NCI-H82 (cell line): Measurements from ENCODE around the gene ASB18.

ENCODE experiments used
- DNase-seq: peaks from one replicate; lab custom pipeline; 2025; lab: John Stamatoyannopoulos, UW

Gene ASB18

GRCh38 chr2:236208019-236208926, 55.9 kb downstream of the ASB18 start:
- no peak for DNase-seq

DNA sequence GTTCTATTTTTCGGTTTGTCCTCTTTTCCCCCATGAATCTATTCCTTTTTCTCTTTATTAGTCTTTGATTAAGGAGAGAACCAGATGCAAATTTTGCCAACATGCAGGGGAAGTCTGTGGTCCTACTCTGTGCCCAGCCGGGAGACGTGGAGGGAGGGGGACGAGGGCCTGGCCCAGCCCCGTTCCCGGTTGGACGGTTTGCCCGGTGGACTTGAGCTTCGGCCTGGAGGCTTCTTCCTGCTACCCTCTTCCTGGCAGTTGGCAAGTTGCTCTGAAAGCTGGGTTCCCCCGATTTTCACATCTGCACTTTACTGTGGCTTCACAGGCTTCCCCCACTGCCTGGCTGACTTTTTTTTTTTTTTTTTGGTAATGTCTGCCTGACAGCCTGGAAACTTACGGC, 56.7 kb downstream of the ASB18 start:
- no peak for DNase-seq

GRCh38 chr2:236205867-236206645, 58.1 kb downstream of the ASB18 start:
- no peak for DNase-seq

DNA sequence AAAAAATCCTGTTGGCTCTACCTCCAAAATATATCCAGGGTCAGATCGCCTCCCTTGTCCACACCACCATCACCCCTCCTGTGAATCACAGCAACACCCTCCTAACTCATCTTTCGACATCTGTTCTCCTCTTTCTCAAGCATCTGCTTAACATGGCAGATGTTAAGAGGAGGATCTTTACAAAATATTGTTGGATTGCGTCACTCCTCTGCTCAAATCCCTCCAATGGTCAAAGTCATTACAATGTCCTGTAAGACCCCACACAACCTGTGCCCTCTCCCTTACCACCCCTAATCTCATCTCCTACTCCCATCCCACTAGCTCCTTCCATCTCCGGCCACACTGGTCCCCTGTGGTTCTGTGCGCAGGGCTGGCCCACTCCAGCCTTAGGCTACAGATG, 59.3 kb downstream of the ASB18 start:
- no peak for DNase-seq

- no peak for DNase-seq
These were observed 63.8 kb downstream of the ASB18 start for GRCh38 chr2:236200378-236200777.

- DNase-seq, result no peak
These were observed 67.8 kb downstream of the ASB18 start for GRCh38 chr2:236196366-236196765.

- DNase-seq, result no peak
These were observed 68.5 kb downstream of the ASB18 start for GRCh38 chr2:236195726-236196125.

DNA sequence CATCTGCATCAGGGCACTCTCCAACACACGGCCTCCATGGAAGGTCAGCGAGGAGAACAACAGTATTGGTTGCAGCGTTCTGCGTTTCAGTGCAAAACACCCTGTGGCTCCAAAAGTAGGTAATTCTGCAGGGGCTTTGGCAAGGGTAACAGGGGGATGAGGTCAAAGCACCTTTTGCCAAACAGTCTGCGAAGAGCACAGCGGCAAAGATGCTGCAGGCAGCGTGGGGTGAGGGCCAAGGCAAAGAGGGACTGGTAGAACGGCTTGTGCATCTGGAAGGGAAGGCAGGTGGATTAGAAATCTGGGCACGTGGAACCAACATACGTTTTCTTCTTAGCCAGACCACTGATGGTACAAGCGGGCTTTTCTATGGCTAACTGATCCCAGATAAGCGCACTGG, 69.4 kb downstream of the ASB18 start:
- no peak for DNase-seq

GRCh38 chr2:236193026-236193425, 71.2 kb downstream of the ASB18 start:
- DNase-seq, result no peak

- no peak for DNase-seq
These were observed 73.5 kb downstream of the ASB18 start for GRCh38 chr2:236190674-236191073.

DNA sequence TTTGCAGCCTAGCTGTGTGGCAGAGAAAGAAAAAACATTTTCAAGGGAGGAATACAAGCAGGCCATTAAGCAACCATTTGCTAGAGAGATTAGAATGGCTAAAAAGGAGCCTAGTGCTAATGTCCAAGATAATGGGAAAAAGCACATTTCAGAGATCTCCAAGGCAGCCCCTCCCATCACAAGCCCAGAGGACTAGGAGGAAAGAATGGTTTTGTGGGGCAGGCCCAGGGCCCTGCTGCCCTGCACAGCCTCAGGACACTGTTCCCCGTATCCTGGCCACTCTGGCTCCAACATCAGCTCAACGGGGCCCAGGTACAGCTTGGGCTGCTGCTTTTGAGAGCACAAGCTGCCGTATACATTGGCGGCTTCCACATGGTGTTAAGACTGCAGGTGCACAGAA, 79.5 kb downstream of the ASB18 start:
- no peak for DNase-seq

GRCh38 chr2:236180831-236181453, 83.3 kb downstream of the ASB18 start:
- DNase-seq, result peak; percentile 87

DNA sequence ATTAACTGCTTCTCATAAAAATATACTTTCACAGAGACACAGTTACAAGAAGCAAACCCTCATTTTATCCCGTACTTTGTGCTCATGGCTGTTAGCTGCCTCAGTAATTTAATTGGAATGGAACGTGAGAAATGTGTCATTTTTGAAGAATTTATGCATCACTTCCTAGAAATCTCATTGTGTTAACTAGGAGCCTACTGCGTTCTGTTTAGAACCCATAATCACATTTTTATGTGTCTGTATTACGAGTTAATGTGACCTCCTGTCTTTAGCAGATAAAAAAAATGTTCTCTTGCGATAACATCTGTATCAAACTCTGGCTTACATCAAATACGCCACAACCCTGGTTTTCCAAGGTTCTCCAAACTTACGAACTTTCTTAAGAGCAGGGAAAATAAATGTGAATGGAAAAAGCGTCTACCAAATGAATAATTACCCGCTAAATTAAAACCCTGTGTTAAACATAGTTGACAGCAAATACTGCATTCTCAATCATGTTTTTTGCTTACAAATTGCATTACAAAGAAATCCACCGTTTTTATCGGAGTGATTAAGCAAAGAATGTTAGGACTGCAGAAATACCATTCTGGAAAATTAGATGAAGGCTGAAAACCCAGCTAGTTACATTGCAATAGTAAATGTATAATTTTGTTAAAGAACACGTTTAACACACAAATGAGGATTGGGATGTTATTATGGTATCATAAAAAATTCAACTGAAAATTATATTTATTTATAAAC, 84.0 kb downstream of the ASB18 start:
- no peak for DNase-seq

- peak; percentile 28 for DNase-seq
These were observed 84.8 kb downstream of the ASB18 start for GRCh38 chr2:236179236-236180075.

GRCh38 chr2:236178890-236179235, 85.3 kb downstream of the ASB18 start:
- no peak for DNase-seq

GRCh38 chr2:236177967-236178889, 86.0 kb downstream of the ASB18 start:
- peak; percentile 87 for DNase-seq

DNA sequence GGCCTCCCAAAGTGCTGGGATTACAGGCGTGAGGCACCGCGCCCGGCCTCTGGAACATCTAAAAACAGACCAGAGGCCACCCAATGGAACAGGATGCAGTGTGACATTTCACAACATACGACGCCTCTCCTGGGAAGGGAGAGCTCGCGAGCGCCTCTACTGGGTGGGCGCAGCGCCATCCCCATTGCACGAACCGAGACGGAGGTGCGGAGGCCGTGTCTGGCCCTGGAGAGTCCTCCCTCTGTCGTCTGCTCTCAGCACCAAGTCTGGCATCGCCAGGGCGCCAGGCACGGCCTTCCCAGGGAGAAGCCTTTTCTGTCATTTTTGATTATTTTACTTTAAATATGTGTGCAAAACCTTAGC, 86.6 kb downstream of the ASB18 start:
- peak; percentile 83 for DNase-seq

DNA sequence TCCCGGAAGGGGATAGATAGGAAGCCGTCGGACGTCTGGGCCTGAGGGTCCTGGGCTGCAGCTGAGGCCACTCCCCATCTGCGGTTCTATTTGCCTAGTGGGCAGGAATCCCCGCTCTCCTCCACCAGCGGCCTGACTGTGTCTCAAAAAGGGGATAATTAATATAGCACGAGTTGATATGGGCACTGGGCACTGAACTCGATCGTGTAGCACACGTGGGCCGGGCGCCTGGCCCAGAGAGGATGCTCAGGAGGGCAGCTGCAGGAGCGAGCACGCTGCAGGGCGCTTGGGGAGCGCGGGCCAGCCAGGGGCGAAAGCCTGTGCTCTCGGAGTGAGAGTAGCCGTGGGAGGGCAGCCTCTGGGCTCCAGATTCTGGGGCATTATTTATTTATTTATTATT, 87.3 kb downstream of the ASB18 start:
- DNase-seq, result no peak

DNA sequence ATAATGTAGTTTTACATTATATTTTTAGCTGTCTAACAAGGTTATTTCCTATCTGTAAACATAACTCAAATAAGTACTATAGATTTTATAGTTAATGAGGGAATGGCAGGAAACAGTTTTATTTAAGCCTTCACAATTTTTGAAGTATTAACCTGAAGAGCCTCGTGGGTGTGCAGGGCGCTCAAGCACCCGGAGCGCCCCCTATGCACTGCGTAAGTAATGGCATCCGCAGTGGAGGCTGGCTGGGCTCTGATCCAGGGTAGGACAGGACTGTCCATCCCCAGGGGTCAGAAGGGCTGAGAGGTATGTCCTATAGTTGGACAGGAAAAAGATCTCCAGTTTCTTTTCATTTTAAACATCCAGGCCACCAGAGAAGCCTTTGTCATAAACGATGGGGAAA, 87.8 kb downstream of the ASB18 start:
- DNase-seq, result peak; percentile 60

GRCh38 chr2:236175548-236176150, 88.6 kb downstream of the ASB18 start:
- no peak for DNase-seq
